Heart right ventricle (tissue), 16 donors: ENCODE measurements around the gene CTRB2. TPM values are rescaled to one million over a fixed set of nuclear protein-coding genes. Genes with fewer than 3 reads are reported as not detected.
"Not testable (repeated sequence)": the region's sequence is repeated elsewhere in the genome, so short reads cannot be mapped to it uniquely, and the experiment has no call there.

Experiments used
- ATAC-seq, 8 donors: fragments of 200-7000 bp; cut with Tn5 transposase; one replicate each; pipeline ENCODE4 v1.9.1; 2020; ENCODE audit warnings: mild to moderate bottlenecking in 8 of 8, moderate library complexity in 8 of 8, moderate number of reproducible peaks in 1 of 8
- DNase-seq, 2 donors: peaks; one replicate each; pipeline ENCODE4 v3.0.0-alpha.2; 2020
- H3K27ac ChIP-seq, 10 donors: fragments of 200-600 bp; sonication (generic) in 2 of 10; one replicate each; pipeline versions ENCODE4 v1.5.0 to v1.8.0; 2020 to 2022; ENCODE audit warnings: mild to moderate bottlenecking in 3 of 10
- H3K27me3 ChIP-seq, 7 donors: fragments of 200-600 bp; one replicate each; pipeline ENCODE4 v1.8.0; 2021 to 2022; ENCODE audit warnings: mild to moderate bottlenecking in 2 of 7
- H3K36me3 ChIP-seq, 9 donors: fragments of 200-600 bp; sonication (generic) in 1 of 9; one replicate each; pipeline versions ENCODE4 v1.5.0 to v1.8.0; 2020 to 2022; ENCODE audit warnings: mild to moderate bottlenecking in 2 of 9
- H3K4me1 ChIP-seq, 9 donors: fragments of 200-600 bp; sonication (generic) in 1 of 9; one replicate each; pipeline versions ENCODE4 v1.5.0 to v1.8.0; 2020 to 2022; ENCODE audit warnings: mild to moderate bottlenecking in 4 of 9
- H3K4me3 ChIP-seq, 10 donors: fragments of 200-600 bp; sonication (generic) in 2 of 10; one replicate each; pipeline versions ENCODE4 v1.5.0 to v1.8.0; 2020 to 2022; ENCODE audit warnings: mild to moderate bottlenecking in 7 of 10, moderate library complexity in 2 of 10
- H3K9me3 ChIP-seq, 11 donors: fragments of 200-600 bp in 10 of 11; sonication (generic) in 2 of 11; one replicate each; pipeline versions ENCODE4 v1.5.0 to v1.8.0; 2013 to 2022; ENCODE audit warnings: mild to moderate bottlenecking in 2 of 11, control low read depth in 1 of 11, moderate library complexity in 1 of 11
- WGBS, 2 donors: extraction: QIAGEN DNeasy Blood & Tissue Kit; methylation state at CpG; one replicate each; pipeline ENCODE4 v1.1.7; 2013; ENCODE audit warnings: inconsistent platforms in 1 of 2; 5-methylcytosine and 5-hydroxymethylcytosine counted together
- intact Hi-C, 10 donors: fragments of 100-400 bp; cut with DNase I; formaldehyde crosslinking; loops; one replicate each; pipeline versions ENCODE4 v1.11.1 to v1.14.2; 2022
- polyA plus RNA-seq, 2 donors: library from polyadenylated mRNA; stranded (reverse); fragments of 200-250 nt; gene quantifications; one replicate each; pipeline ENCODE4 v1.2.3, GENCODE V29; 2013
- total RNA-seq, 10 donors: library from RNA; stranded (reverse); fragmentation: NEBNext Ultra II Directional in 3 of 10; extraction: Animal tissue kit (Norgen Biotek cat#: 25700) in 3 of 10; gene quantifications; one replicate each; pipeline versions ENCODE4 v1.2.1 to v1.2.4, GENCODE V29; 2021 to 2023
- TF ChIP-seq, protein P1 (sequence below), 9 donors: fragments of 200-600 bp; sonication (generic) in 2 of 9; IDR thresholded peaks; one replicate each; pipeline versions ENCODE4 v1.5.0 to v1.8.0; 2021 to 2022; ENCODE audit warnings: antibody characterized with exemption in 9 of 9, mild to moderate bottlenecking in 5 of 9, moderate library complexity in 1 of 9
- donor health status: Arrhythmogenic right ventricular cardiomyopathy.
- donor health status: ischemic (EF 13 %, LVEDD 7.1; RV severe dilation, severe dysfunction).
- donor health status: healthy with polysubstance abuse.
- donor health status: DM: no; HTN: yes; CAD: no.
- donor health status: DM: no; HTN: no; CAD: no.
- donor health status: ischemic (EF 25% LVEDD 6.9; RV normal size, moderate dysfunction).
- donor health status: ischemic (EF 25% LVEDD 5.7; RV mildly dilated, moderate dysfunction).
- donor health status: healthy.
- donor health status: DM: yes; HTN: yes; CAD: no.
- donor health status: Ischemic cardiomyopathy.
- donor health status: ischemic (EF 35%, LVEDD 5.7; RV mildly dilated, moderate dysfunction).
- donor health status: nonischemic (EF 11% LVEDD 7.7; RV severe dilation, severe dysfunction).
- donor health status: DM: yes; HTN: yes; CAD: no.
- donor health status: PGD.
- donor health status: ischemic (EF 29% LVEDD 5.4; RV normal size, mild dysfunction).
- donor health status: nonischemic (EF 23%, LVEDD 6.1; RV moderate dilation, normal function).

Gene CTRB2
- total and polyA plus RNA-seq, 12 donors: 0.42 to 3.8 (median 2.8) TPM; not detected in 4

DNA sequence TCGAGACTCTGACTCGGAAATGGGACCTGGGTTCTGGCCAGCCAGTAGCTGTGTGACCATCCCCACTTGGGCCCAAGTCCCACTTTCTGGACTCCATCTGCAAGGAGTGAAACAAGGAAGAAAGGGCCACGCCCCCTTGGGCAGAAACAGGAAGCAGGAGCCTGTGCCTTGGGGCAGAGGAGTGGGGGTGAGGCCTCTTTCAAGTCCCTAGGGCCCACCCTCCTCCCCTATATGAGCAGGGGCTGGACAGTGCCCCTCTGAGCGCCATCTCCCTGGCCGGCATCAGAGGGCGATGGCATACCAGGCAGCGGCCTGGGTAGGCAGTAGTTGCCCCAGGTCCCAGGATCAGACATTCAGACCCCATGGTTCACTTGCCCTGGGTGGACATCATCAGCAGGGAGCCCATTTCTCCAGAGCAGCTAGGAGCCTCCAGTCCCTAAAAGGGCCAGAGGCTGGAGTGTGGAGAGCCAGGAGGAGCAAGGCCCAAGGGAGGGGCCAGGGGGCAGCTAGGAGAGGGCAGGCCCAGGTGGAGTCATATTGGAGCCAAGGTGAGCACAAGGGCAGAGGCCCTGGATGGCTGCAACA, 37.4 kb upstream of the CTRB2 start:
- no peaks in the 10 kb centered on the region for H3K9me3 ChIP-seq
- peak overlapping the region; percentile 73 to 98 (median 96) for H3K27ac ChIP-seq
- DNase-seq (peak; percentile 52 to 56), ATAC-seq (peak in 2 of 8 donors; percentile 11 to 15)
- H3K4me1 ChIP-seq: peaks cover 61 to 99% (median 86%) of the 10 kb centered on the region in 9 donors
- TF ChIP-seq, protein P1, sequence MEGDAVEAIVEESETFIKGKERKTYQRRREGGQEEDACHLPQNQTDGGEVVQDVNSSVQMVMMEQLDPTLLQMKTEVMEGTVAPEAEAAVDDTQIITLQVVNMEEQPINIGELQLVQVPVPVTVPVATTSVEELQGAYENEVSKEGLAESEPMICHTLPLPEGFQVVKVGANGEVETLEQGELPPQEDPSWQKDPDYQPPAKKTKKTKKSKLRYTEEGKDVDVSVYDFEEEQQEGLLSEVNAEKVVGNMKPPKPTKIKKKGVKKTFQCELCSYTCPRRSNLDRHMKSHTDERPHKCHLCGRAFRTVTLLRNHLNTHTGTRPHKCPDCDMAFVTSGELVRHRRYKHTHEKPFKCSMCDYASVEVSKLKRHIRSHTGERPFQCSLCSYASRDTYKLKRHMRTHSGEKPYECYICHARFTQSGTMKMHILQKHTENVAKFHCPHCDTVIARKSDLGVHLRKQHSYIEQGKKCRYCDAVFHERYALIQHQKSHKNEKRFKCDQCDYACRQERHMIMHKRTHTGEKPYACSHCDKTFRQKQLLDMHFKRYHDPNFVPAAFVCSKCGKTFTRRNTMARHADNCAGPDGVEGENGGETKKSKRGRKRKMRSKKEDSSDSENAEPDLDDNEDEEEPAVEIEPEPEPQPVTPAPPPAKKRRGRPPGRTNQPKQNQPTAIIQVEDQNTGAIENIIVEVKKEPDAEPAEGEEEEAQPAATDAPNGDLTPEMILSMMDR (IDR thresholded peaks at IDR 0.05): peak in 1 of 9 donors; percentile 8
- peaks cover 0 to 13% (median 0%) of the 10 kb centered on the region in 7 donors for H3K27me3 ChIP-seq
- peak overlapping the region in 2 of 10 donors; percentile 18 to 19 for H3K4me3 ChIP-seq
- intact Hi-C loops: no loop called here
- 51 to 52% methylated on average over 7 of the region's 7 CpGs for WGBS, 2 donors
- peaks cover 0 to 41% (median 10%) of the 10 kb centered on the region in 9 donors for H3K36me3 ChIP-seq

DNA sequence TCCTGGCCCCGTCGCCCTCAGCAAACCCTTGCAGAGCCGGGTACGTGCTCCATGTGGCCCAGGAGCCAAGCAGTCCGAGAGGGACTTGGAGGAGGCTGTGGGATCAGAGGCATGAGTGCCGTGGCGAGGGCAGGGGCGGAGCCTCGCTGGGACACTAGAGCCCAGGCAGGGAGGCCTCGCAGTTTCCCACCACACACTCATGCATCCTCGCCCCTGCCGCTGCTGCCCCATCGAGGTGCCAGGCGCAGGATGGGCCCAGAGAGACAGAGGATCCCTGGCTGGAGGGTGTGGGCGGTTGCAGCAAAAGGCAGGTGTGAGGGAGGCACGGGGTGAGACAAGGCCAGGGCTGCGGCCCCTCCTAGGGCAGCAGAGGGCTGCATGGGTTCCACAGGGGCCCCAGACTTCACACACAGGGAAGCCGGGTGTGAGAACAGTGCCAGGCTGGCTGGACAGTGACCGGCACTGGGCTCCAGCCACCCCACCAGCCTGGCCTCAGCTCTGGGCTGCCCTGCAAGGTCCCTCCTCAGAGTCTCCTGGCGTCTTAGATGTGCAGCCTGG, 36.8 kb upstream of the CTRB2 start:
- H3K27me3 ChIP-seq: peaks cover 0 to 10% (median 0%) of the 10 kb centered on the region in 7 donors
- 57% methylated on average over 20 of the region's 20 CpGs for WGBS, 2 donors
- H3K9me3 ChIP-seq: no peaks in the 10 kb centered on the region
- ATAC-seq: no peak
- TF ChIP-seq, protein P1 (IDR thresholded peaks at IDR 0.05): no peak
- peaks cover 0 to 41% (median 10%) of the 10 kb centered on the region in 9 donors for H3K36me3 ChIP-seq
- intact Hi-C loops: no loop called here
- H3K27ac ChIP-seq: peak overlapping the region; percentile 73 to 98 (median 96)
- no peak overlapping the region for H3K4me3 ChIP-seq
- no peak for DNase-seq
- H3K4me1 ChIP-seq: peaks cover 61 to 99% (median 86%) of the 10 kb centered on the region in 9 donors

DNA sequence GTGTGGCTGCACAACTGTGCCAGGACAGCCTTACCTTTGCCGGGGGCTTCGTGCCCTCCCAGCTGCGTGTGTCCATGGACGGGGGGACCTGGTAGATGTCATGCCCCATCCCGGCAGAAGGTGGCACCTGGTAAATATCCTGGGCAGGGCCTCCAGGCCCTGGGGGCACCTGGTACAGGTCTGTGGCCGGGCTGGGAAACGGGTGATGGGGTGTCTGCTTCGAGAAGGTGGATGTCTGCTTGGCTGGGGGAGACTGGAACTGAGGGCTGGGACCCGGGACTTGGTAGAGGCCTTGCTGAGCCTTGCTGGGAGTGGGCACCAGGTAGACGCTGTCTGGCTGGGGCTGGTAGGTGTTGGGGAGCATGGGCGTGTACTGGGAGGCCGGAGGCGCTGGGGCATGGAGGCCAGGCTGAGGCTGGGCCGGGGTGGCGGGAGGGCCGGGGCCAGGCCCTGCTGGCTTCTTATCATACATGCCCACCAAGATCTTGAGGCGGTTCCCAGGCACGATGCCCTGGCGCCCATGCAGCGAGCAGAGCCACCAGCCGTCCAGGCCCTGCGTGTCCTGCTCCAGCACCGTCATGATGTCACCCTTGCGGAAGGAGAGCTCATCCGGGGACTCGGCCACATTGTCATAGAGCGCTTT, 35.6 kb upstream of the CTRB2 start:
- Histone ChIP-seq H3K27ac (peak overlapping the region in 4 of 10 donors; percentile 24 to 98 (median 94)), H3K27me3 (peaks cover 0 to 22% (median 0%) of the 10 kb centered on the region in 7 donors), H3K36me3 (peaks cover 0 to 46% (median 10%) of the 10 kb centered on the region in 9 donors), H3K4me1 (peaks cover 61 to 99% (median 87%) of the 10 kb centered on the region in 9 donors)
- H3K4me3 ChIP-seq, DNase-seq, H3K9me3 ChIP-seq, ATAC-seq, intact Hi-C loops: not testable (repeated sequence)
- 84 to 86% methylated on average over 27 of the region's 27 CpGs for WGBS, 2 donors

DNA sequence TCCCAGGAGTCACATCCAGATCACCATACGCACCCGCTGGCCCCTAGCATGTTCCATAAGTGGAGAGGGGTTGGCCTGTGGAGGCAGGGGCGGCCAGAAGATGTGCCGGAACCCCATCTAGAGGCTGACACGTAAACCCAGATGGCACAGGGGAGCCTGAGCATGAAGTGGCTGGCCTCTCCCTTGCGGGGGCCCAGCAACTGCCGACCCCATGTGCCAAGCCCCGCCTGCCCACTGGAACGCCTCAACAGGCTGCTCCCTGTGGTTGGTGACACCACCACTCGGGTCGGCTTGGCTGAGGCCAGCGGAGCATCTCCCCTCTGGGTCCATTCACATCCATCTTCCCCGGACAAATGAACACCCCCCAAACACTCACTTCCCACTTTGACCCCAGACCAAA, 35.0 kb upstream of the CTRB2 start:
- no peak overlapping the region for H3K4me3 ChIP-seq
- intact Hi-C loops: no loop called here
- H3K27me3 ChIP-seq: peaks cover 0 to 28% (median 0%) of the 10 kb centered on the region in 7 donors
- 86 to 89% methylated on average over 13 of the region's 13 CpGs for WGBS, 2 donors
- no peaks in the 10 kb centered on the region for H3K9me3 ChIP-seq
- H3K4me1 ChIP-seq: peaks cover 58 to 99% (median 87%) of the 10 kb centered on the region in 9 donors
- DNase-seq (no peak), ATAC-seq (no peak)
- TF ChIP-seq, protein P1 (IDR thresholded peaks at IDR 0.05): no peak
- peaks cover 0 to 51% (median 10%) of the 10 kb centered on the region in 9 donors for H3K36me3 ChIP-seq
- H3K27ac ChIP-seq: peak overlapping the region in 2 of 10 donors; percentile 19 to 26
